ENCODE data around the gene GFRA1.

GFRA1 gene

DNA sequence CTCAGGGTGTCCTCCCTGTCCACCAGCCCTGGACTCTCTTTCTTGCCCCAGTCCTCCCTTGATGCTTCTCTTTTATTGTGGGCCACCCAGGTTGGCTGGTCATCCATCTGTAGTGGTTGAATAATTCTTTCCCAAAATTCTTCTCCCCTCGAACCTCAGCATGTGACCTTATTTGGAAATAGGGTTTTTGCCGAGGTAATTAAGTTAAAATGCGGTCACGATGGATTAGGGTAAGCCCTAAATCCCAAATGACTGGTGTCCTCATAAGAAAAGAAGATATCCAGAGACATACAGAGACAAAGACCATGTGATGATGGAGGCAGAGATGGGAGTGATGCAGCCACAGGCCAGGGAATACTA lies 74.3 kb downstream of the GFRA1 start:
- H4K8ac ChIP-seq (ENCODE audit: low read depth, low read length): no peak overlapping the region
- H3K36me3 ChIP-seq (replicated peaks in 1 of 2; ENCODE audit: control insufficient read depth in 2 of 2, insufficient read depth in 2 of 2, low read length in 2 of 2): no peaks in the 10 kb centered on the region
- H3K79me1 ChIP-seq (ENCODE audit: low read depth, low read length): no peaks in the 10 kb centered on the region
- H3K27me3 ChIP-seq (ENCODE audit: control insufficient read depth in 3 of 3, insufficient read depth in 3 of 3, low read depth in 1 of 3, low read length in 3 of 3): peaks cover 0 to 2% (median 0%) of the 10 kb centered on the region in 3 experiments
- H3K4me1 ChIP-seq (ENCODE audit: control insufficient read depth in 2 of 2, insufficient read depth in 1 of 2, low read depth in 1 of 2, low read length in 2 of 2): peaks cover 0 to under 1% of the 10 kb centered on the region in 2 donors
- no peak overlapping the region for H2AFZ ChIP-seq (ENCODE audit: low read length)
- no peak overlapping the region for H2BK5ac ChIP-seq (ENCODE audit: low read length)
- H2AK5ac ChIP-seq (ENCODE audit: low read depth, low read length): no peak overlapping the region
- no peak overlapping the region for H3K4me3 ChIP-seq (ENCODE audit: low read length in 2 of 2)
- no peak overlapping the region for H3K9ac ChIP-seq (ENCODE audit: low read depth, low read length, poor library complexity)
- H2BK15ac ChIP-seq (ENCODE audit: low read length): no peak overlapping the region
- no peak overlapping the region for H3K27ac ChIP-seq (replicated peaks; ENCODE audit: low read length)
- H4K91ac ChIP-seq (ENCODE audit: low read depth, low read length, poor library complexity): no peak overlapping the region
- H3K14ac ChIP-seq (ENCODE audit: low read length): no peak overlapping the region
- H3K23ac ChIP-seq (ENCODE audit: low read depth, low read length, poor library complexity): no peak overlapping the region
- WGBS, 2 donors (ENCODE audit: extremely low coverage in 2 of 2, insufficient read length in 2 of 2, insufficient replicate concordance in 1 of 2): no CpG with 5 or more reads among the region's 4 CpGs
- no peak overlapping the region for H3K4me2 ChIP-seq (ENCODE audit: insufficient read depth, low read length, poor library complexity, severe bottlenecking)
- DNase-seq (ENCODE audit: low spot score): no peak
- no peak overlapping the region for H2BK120ac ChIP-seq (ENCODE audit: low read depth, low read length)
- H3K18ac ChIP-seq (ENCODE audit: low read length): no peak overlapping the region
- no peak overlapping the region for H3K4ac ChIP-seq (ENCODE audit: low read length)
- H2BK12ac ChIP-seq (ENCODE audit: low read length): no peak overlapping the region
- H3K9me3 ChIP-seq (replicated peaks in 1 of 2; ENCODE audit: control insufficient read depth in 2 of 2, insufficient read depth in 1 of 2, low read depth in 1 of 2, low read length in 2 of 2): peaks cover 0 to 17% of the 10 kb centered on the region in 2 donors

DNA sequence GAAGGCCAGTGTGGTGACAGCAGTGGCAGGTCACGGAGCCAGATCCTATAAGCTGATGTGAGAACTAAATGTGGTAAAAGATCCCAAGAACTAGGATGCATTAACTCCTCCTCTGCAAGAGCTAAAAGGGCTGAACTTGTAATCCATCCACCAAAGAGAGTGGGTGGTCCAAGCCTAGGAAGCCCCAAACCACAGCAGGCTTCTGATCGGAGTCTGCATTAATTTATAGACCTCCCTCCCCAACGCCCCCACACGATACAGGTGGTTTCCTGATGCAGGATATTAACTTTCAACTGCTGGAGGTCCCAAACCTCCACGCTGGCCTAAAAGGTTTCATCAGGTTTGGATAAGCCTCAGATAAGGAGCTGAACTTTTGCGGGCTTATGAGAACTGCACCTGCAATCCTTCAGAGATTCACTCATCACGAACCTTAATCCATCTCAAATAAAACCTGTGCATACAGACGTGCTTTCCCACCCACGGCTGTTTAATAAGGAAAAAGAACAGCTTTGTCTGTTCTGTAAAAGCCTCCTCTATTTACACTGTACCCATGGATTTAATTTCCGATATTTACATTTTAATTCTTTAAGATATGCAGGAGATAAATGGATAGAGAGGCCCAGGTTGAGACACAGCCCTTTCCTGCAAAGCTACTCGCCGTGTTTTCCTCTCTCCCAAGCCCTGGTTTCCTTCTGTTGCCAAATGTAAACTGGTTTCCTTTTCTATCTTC lies 74.9 kb downstream of the GFRA1 start:
- Histone ChIP-seq H3K9ac (ENCODE audit: low read depth, low read length, poor library complexity) (no peak overlapping the region), H3K4ac (ENCODE audit: low read length) (no peak overlapping the region), H3K36me3 (replicated peaks in 1 of 2; ENCODE audit: control insufficient read depth in 2 of 2, insufficient read depth in 2 of 2, low read length in 2 of 2) (no peaks in the 10 kb centered on the region), H3K79me1 (ENCODE audit: low read depth, low read length) (no peaks in the 10 kb centered on the region), H3K9me3 (replicated peaks in 1 of 2; ENCODE audit: control insufficient read depth in 2 of 2, insufficient read depth in 1 of 2, low read depth in 1 of 2, low read length in 2 of 2) (peaks cover 0 to 17% of the 10 kb centered on the region in 2 donors), H2BK15ac (ENCODE audit: low read length) (no peak overlapping the region), H2BK120ac (ENCODE audit: low read depth, low read length) (no peak overlapping the region), H3K4me2 (ENCODE audit: insufficient read depth, low read length, poor library complexity, severe bottlenecking) (no peak overlapping the region), H3K18ac (ENCODE audit: low read length) (peak overlapping the region; percentile 41), H3K4me3 (ENCODE audit: low read length in 2 of 2) (no peak overlapping the region), H4K91ac (ENCODE audit: low read depth, low read length, poor library complexity) (no peak overlapping the region), H2BK5ac (ENCODE audit: low read length) (no peak overlapping the region), H3K23ac (ENCODE audit: low read depth, low read length, poor library complexity) (no peak overlapping the region), H2AFZ (ENCODE audit: low read length) (no peak overlapping the region), H4K8ac (ENCODE audit: low read depth, low read length) (no peak overlapping the region), H3K27ac (replicated peaks; ENCODE audit: low read length) (no peak overlapping the region), H3K4me1 (ENCODE audit: control insufficient read depth in 2 of 2, insufficient read depth in 1 of 2, low read depth in 1 of 2, low read length in 2 of 2) (no peaks in the 10 kb centered on the region), H2BK12ac (ENCODE audit: low read length) (no peak overlapping the region), H2AK5ac (ENCODE audit: low read depth, low read length) (no peak overlapping the region), H3K27me3 (ENCODE audit: control insufficient read depth in 3 of 3, insufficient read depth in 3 of 3, low read depth in 1 of 3, low read length in 3 of 3) (peaks cover 0 to 2% (median 0%) of the 10 kb centered on the region in 3 experiments), H3K14ac (ENCODE audit: low read length) (no peak overlapping the region)
- WGBS, 2 donors (ENCODE audit: extremely low coverage in 2 of 2, insufficient read length in 2 of 2, insufficient replicate concordance in 1 of 2): no CpG with 5 or more reads among the region's 12 CpGs
- DNase-seq (ENCODE audit: low spot score): no peak

DNA sequence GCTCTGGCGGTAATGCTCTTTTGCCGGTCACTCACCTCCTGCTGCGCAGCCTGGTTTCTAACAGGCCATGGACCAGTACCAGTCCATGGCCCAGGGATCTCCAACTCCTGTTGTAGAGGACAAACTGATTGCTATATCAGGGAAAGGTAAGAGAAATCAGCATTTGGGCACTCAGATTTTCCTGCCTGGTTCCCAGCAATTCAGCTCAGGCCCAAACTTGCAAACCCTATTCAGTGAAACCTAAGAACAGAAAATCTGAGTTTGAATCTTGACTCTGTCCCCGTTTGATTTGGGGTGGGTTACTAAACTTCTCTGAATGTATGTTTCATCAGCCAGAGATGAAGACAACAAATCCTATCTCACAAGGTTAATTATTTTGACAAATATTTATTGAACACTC lies 77.4 kb downstream of the GFRA1 start:
- Histone ChIP-seq H4K8ac (ENCODE audit: low read depth, low read length) (no peak overlapping the region), H2BK5ac (ENCODE audit: low read length) (no peak overlapping the region), H3K9ac (ENCODE audit: low read depth, low read length, poor library complexity) (no peak overlapping the region), H3K18ac (ENCODE audit: low read length) (no peak overlapping the region), H3K27me3 (ENCODE audit: control insufficient read depth in 3 of 3, insufficient read depth in 3 of 3, low read depth in 1 of 3, low read length in 3 of 3) (peaks cover 0 to 2% (median 0%) of the 10 kb centered on the region in 3 experiments), H3K27ac (replicated peaks; ENCODE audit: low read length) (no peak overlapping the region), H3K36me3 (replicated peaks in 1 of 2; ENCODE audit: control insufficient read depth in 2 of 2, insufficient read depth in 2 of 2, low read length in 2 of 2) (no peaks in the 10 kb centered on the region), H2BK12ac (ENCODE audit: low read length) (no peak overlapping the region), H3K4me2 (ENCODE audit: insufficient read depth, low read length, poor library complexity, severe bottlenecking) (no peak overlapping the region), H2BK120ac (ENCODE audit: low read depth, low read length) (no peak overlapping the region), H3K4ac (ENCODE audit: low read length) (no peak overlapping the region), H3K79me1 (ENCODE audit: low read depth, low read length) (no peaks in the 10 kb centered on the region), H3K14ac (ENCODE audit: low read length) (no peak overlapping the region), H3K9me3 (replicated peaks in 1 of 2; ENCODE audit: control insufficient read depth in 2 of 2, insufficient read depth in 1 of 2, low read depth in 1 of 2, low read length in 2 of 2) (peaks cover 0 to 17% of the 10 kb centered on the region in 2 donors), H3K4me3 (ENCODE audit: low read length in 2 of 2) (no peak overlapping the region), H2BK15ac (ENCODE audit: low read length) (no peak overlapping the region), H4K91ac (ENCODE audit: low read depth, low read length, poor library complexity) (no peak overlapping the region), H2AFZ (ENCODE audit: low read length) (no peak overlapping the region), H2AK5ac (ENCODE audit: low read depth, low read length) (no peak overlapping the region), H3K4me1 (ENCODE audit: control insufficient read depth in 2 of 2, insufficient read depth in 1 of 2, low read depth in 1 of 2, low read length in 2 of 2) (no peaks in the 10 kb centered on the region), H3K23ac (ENCODE audit: low read depth, low read length, poor library complexity) (no peak overlapping the region)
- WGBS, 2 donors (ENCODE audit: extremely low coverage in 2 of 2, insufficient read length in 2 of 2, insufficient replicate concordance in 1 of 2): no CpG with 5 or more reads among the region's 4 CpGs
- no peak for DNase-seq (ENCODE audit: low spot score)

DNA sequence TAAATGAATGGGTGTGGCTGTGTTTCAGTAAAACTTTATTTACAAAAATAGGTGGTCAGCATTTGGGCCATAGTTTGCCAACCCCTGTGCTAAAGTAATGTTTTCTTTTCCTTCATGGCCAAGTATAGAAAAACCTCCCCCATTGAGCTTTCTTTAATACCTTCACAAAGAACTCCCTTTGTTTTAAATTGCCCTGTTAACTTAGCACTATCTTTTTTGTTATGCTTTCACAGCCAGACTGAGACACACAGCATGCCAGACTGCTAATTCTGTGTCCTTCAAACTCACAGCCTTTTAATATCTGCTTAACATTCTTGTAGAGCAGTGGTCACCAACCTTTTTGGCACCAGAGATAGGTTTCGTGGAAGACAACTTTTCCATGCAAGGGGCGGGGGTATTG lies 78.0 kb downstream of the GFRA1 start:
- Histone ChIP-seq H3K14ac (ENCODE audit: low read length) (no peak overlapping the region), H3K9me3 (replicated peaks in 1 of 2; ENCODE audit: control insufficient read depth in 2 of 2, insufficient read depth in 1 of 2, low read depth in 1 of 2, low read length in 2 of 2) (peaks cover 0 to 17% of the 10 kb centered on the region in 2 donors), H2AFZ (ENCODE audit: low read length) (no peak overlapping the region), H2BK5ac (ENCODE audit: low read length) (no peak overlapping the region), H3K79me1 (ENCODE audit: low read depth, low read length) (no peaks in the 10 kb centered on the region), H3K27me3 (ENCODE audit: control insufficient read depth in 3 of 3, insufficient read depth in 3 of 3, low read depth in 1 of 3, low read length in 3 of 3) (peaks cover 0 to 2% (median 0%) of the 10 kb centered on the region in 3 experiments), H3K4me3 (ENCODE audit: low read length in 2 of 2) (no peak overlapping the region), H3K27ac (replicated peaks; ENCODE audit: low read length) (no peak overlapping the region), H2BK12ac (ENCODE audit: low read length) (no peak overlapping the region), H3K36me3 (replicated peaks in 1 of 2; ENCODE audit: control insufficient read depth in 2 of 2, insufficient read depth in 2 of 2, low read length in 2 of 2) (no peaks in the 10 kb centered on the region), H4K91ac (ENCODE audit: low read depth, low read length, poor library complexity) (no peak overlapping the region), H2AK5ac (ENCODE audit: low read depth, low read length) (no peak overlapping the region), H4K8ac (ENCODE audit: low read depth, low read length) (no peak overlapping the region), H3K4me1 (ENCODE audit: control insufficient read depth in 2 of 2, insufficient read depth in 1 of 2, low read depth in 1 of 2, low read length in 2 of 2) (no peaks in the 10 kb centered on the region), H3K23ac (ENCODE audit: low read depth, low read length, poor library complexity) (no peak overlapping the region), H2BK120ac (ENCODE audit: low read depth, low read length) (no peak overlapping the region), H3K4me2 (ENCODE audit: insufficient read depth, low read length, poor library complexity, severe bottlenecking) (no peak overlapping the region), H2BK15ac (ENCODE audit: low read length) (no peak overlapping the region), H3K4ac (ENCODE audit: low read length) (no peak overlapping the region), H3K18ac (ENCODE audit: low read length) (no peak overlapping the region), H3K9ac (ENCODE audit: low read depth, low read length, poor library complexity) (no peak overlapping the region)
- DNase-seq (ENCODE audit: low spot score): no peak
- no CpG with 5 or more reads among the region's 2 CpGs for WGBS, 2 donors (ENCODE audit: extremely low coverage in 2 of 2, insufficient read length in 2 of 2, insufficient replicate concordance in 1 of 2)
